ENCODE results near the gene GMDS. TPM values are rescaled to one million over a fixed set of nuclear protein-coding genes. Genes with fewer than 3 reads are reported as not detected.

The GMDS gene
- polyA plus RNA-seq, 1 of the 3 experiments (the other 2 are of a cell fraction) = 12.3 TPM

DNA sequence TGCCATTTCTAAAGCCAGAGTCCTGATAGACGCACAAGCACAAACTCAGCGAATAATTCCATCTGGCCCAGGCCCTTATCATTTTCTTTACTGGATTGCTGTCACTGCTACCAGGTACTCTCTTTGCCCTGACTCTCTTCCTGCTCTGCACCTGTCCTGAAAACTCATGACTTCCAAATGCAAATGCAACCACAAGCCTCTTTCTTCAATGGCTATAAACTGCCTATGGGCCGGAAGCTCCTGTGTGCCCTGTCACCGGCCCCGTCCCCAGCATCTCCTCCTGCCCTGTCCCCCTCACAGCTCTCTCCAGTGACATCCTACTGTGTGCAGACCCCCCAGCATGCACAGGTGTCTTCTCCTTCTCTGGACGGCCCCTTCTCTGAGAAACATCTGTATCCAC is 302.6 kb downstream of the GMDS start:
- ChIA-PET POLR2A (no interaction called here), CTCF (interaction anchor here (1.2 kb wide), 1 partner anchor 16 kb away, joined by 3 read pairs; no protein-coding TSS in a partner anchor)
- H3K9me2 ChIP-seq = no peaks in the 10 kb centered on the region
- H3K9me3 ChIP-seq = no peaks in the 10 kb centered on the region
- no peak overlapping the region for H2AFZ ChIP-seq (ENCODE audit: low read depth)
- H3K4me2 ChIP-seq = no peak overlapping the region
- H3K4me3 ChIP-seq (ENCODE audit: low read depth in 2 of 2, low read length in 1 of 2) = no peak overlapping the region
- H4K20me1 ChIP-seq (ENCODE audit: insufficient read depth) = no peaks in the 10 kb centered on the region
- no peaks in the 10 kb centered on the region for H3K27me3 ChIP-seq (ENCODE audit: insufficient read depth)
- H3K27ac ChIP-seq (ENCODE audit: low read depth in 2 of 2, low read length in 1 of 2) = no peak overlapping the region
- H3K36me3 ChIP-seq (replicated peaks in 1 of 2; ENCODE audit: control insufficient read depth in 1 of 2, insufficient read depth in 2 of 2, low read length in 1 of 2) = no peaks in the 10 kb centered on the region
- no peak for DNase-seq
- no peak overlapping the region for H3K9ac ChIP-seq
- TF ChIP-seq YY1 (IDR thresholded peaks at IDR 0.05; ENCODE audit: low read depth) (no peak), JUND (IDR thresholded peaks at IDR 0.05) (no peak), TCF12 (IDR thresholded peaks at IDR 0.05) (no peak), FOSL2 (IDR thresholded peaks at IDR 0.05; ENCODE audit: borderline replicate concordance, low read depth) (no peak), PBX3 (IDR thresholded peaks at IDR 0.05) (no peak)
- WGBS (ENCODE audit: low lambda C conversion rate) = 97% methylated on average over 6 of the region's 6 CpGs
- no peaks in the 10 kb centered on the region for H3K4me1 ChIP-seq (ENCODE audit: control insufficient read depth in 1 of 2, insufficient read depth in 2 of 2, low read depth in 1 of 2, low read length in 1 of 2)
- H3K79me2 ChIP-seq (ENCODE audit: insufficient read depth) = no peaks in the 10 kb centered on the region
- H3F3A ChIP-seq (replicated peaks; ENCODE audit: insufficient read depth) = no peaks in the 10 kb centered on the region

DNA sequence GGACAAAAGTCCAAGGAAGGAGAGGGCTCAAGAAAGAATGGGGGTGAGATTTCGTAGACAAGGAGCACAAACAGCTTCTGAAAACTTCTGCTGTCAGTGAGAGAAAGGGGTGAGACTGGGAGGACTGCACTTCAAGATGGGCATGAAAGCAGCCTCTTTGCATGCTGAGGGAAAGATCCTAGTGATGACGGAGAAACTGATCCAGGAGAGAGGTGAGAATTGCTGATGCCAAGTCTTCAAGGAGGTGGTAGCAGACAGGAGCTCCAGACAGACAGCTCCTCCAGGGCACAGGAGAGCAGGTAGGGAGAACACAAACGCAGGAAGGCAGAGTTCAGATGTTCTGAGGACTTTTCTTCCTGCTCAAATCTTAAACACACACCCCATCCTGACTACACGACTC is 303.9 kb downstream of the GMDS start:
- CTCF ChIA-PET = interaction anchor here (0.8 kb wide), 1 partner anchor 43 kb away, joined by 3 read pairs; no protein-coding TSS in a partner anchor
- H2AFZ ChIP-seq (ENCODE audit: low read depth) = no peak overlapping the region
- H3K27ac ChIP-seq (ENCODE audit: low read depth in 2 of 2, low read length in 1 of 2) = no peak overlapping the region
- no peaks in the 10 kb centered on the region for H3K9me2 ChIP-seq
- H3K4me3 ChIP-seq (ENCODE audit: low read depth in 2 of 2, low read length in 1 of 2) = no peak overlapping the region
- H4K20me1 ChIP-seq (ENCODE audit: insufficient read depth) = no peaks in the 10 kb centered on the region
- no peaks in the 10 kb centered on the region for H3F3A ChIP-seq (replicated peaks; ENCODE audit: insufficient read depth)
- TF ChIP-seq REST (IDR thresholded peaks at IDR 0.05; ENCODE audit: low read depth, low read length) (no peak), RFX5 (IDR thresholded peaks at IDR 0.05; ENCODE audit: low read length) (no peak), PBX3 (IDR thresholded peaks at IDR 0.05) (no peak), EP300 (IDR thresholded peaks at IDR 0.05; ENCODE audit: borderline replicate concordance in 1 of 2, low read depth in 1 of 2, low read length in 1 of 2) (no peak)
- TF ChIP-seq, protein P1, sequence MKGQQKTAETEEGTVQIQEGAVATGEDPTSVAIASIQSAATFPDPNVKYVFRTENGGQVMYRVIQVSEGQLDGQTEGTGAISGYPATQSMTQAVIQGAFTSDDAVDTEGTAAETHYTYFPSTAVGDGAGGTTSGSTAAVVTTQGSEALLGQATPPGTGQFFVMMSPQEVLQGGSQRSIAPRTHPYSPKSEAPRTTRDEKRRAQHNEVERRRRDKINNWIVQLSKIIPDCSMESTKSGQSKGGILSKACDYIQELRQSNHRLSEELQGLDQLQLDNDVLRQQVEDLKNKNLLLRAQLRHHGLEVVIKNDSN (IDR thresholded peaks at IDR 0.05; ENCODE audit: borderline replicate concordance, low read depth) = no peak
- H3K27me3 ChIP-seq (ENCODE audit: insufficient read depth) = no peaks in the 10 kb centered on the region
- no peaks in the 10 kb centered on the region for H3K36me3 ChIP-seq (replicated peaks in 1 of 2; ENCODE audit: control insufficient read depth in 1 of 2, insufficient read depth in 2 of 2, low read length in 1 of 2)
- no peaks in the 10 kb centered on the region for H3K79me2 ChIP-seq (ENCODE audit: insufficient read depth)
- H3K9me3 ChIP-seq = no peaks in the 10 kb centered on the region
- no peak overlapping the region for H3K9ac ChIP-seq
- 85% methylated on average over 4 of the region's 4 CpGs for WGBS (ENCODE audit: low lambda C conversion rate)
- POLR2A ChIA-PET = no interaction called here
- H3K4me1 ChIP-seq (ENCODE audit: control insufficient read depth in 1 of 2, insufficient read depth in 2 of 2, low read depth in 1 of 2, low read length in 1 of 2) = no peaks in the 10 kb centered on the region
- DNase-seq = no peak
- no peak overlapping the region for H3K4me2 ChIP-seq

Data from SK-N-SH (cell line).